ENCODE results near the gene CCDC15.
A peak's percentile ranks its signal among the peaks of the same experiment; 100 is the strongest.

CCDC15 gene

GRCh38 chr11:124953753-124954589 is at the start of gene CCDC15:
Gene CCDC15, plus strand, starts transcription at chr11:124954202. Its CDS starts 531 bp downstream, at chr11:124954733.
- DNase-seq: peak; percentile 94

- DNase-seq: no peak
These were observed 38.2 kb upstream of the CCDC15 start for GRCh38 chr11:124915541-124916369.

GRCh38 chr11:124916370-124916710 is 37.7 kb upstream of the CCDC15 start:
- DNase-seq: no peak

GRCh38 chr11:124917115-124917637 is 36.8 kb upstream of the CCDC15 start:
- DNase-seq: no peak

GRCh38 chr11:124918950-124919349 is 35.1 kb upstream of the CCDC15 start, which contains the start of gene HEPN1:
Gene HEPN1, plus strand, starts transcription at chr11:124919250.
- no peak for DNase-seq

- no peak for DNase-seq
These were observed 34.1 kb upstream of the CCDC15 start for GRCh38 chr11:124919898-124920297.

GRCh38 chr11:124920356-124920755 is 33.6 kb upstream of the CCDC15 start:
- no peak for DNase-seq

- DNase-seq: peak; percentile 32
These were observed 33.0 kb upstream of the CCDC15 start for GRCh38 chr11:124920870-124921609.

GRCh38 chr11:124922831-124923230 is 31.2 kb upstream of the CCDC15 start:
- no peak for DNase-seq

- DNase-seq: no peak
These were observed 30.7 kb upstream of the CCDC15 start for GRCh38 chr11:124923296-124923695.

- no peak for DNase-seq
These were observed 24.9 kb upstream of the CCDC15 start for GRCh38 chr11:124928942-124929665.

- DNase-seq: no peak
These were observed 23.2 kb upstream of the CCDC15 start for GRCh38 chr11:124930799-124931198.

GRCh38 chr11:124934862-124935547 is 19.0 kb upstream of the CCDC15 start:
- DNase-seq: no peak

GRCh38 chr11:124935548-124936514 is 18.2 kb upstream of the CCDC15 start, which contains the start of gene HEPACAM:
Gene HEPACAM, minus strand, starts transcription at chr11:124936047. Its CDS starts 41 bp downstream, at chr11:124936006.
- DNase-seq: no peak

GRCh38 chr11:124937336-124937935 is 16.6 kb upstream of the CCDC15 start:
- DNase-seq: no peak

GRCh38 chr11:124938206-124938765 is 15.7 kb upstream of the CCDC15 start:
- DNase-seq: no peak

- no peak for DNase-seq
These were observed 15.0 kb upstream of the CCDC15 start for GRCh38 chr11:124938970-124939369.

- DNase-seq: no peak
These were observed 12.3 kb upstream of the CCDC15 start for GRCh38 chr11:124941703-124942102.

GRCh38 chr11:124942466-124943253 is 11.3 kb upstream of the CCDC15 start:
- DNase-seq: no peak
